Urinary bladder (tissue), 4 donors: ENCODE measurements around the gene TAF12. TPM values are rescaled to one million over a fixed set of nuclear protein-coding genes. Genes with fewer than 3 reads are reported as not detected.
"Not testable (repeated sequence)": the region's sequence is repeated elsewhere in the genome, so short reads cannot be mapped to it uniquely, and the experiment has no call there.

Experiments used
- DNase-seq: peaks from one replicate; pipeline ENCODE4 v3.0.0-alpha.2; 2015; ENCODE audit errors: extremely low spot score
- H3K27ac ChIP-seq: one replicate; pipeline ENCODE4 v1.5.1; 2013; ENCODE audit warnings: low read depth, mild to moderate bottlenecking, moderate library complexity
- H3K36me3 ChIP-seq: one replicate; pipeline ENCODE4 v1.6.1; 2013; ENCODE audit warnings: mild to moderate bottlenecking, moderate library complexity; ENCODE audit not compliant: insufficient read depth
- H3K4me1 ChIP-seq: one replicate; pipeline ENCODE4 v1.6.1; 2013; ENCODE audit warnings: mild to moderate bottlenecking, moderate library complexity; ENCODE audit not compliant: insufficient read depth
- H3K4me3 ChIP-seq: one replicate; pipeline ENCODE4 v1.5.1; 2013; ENCODE audit warnings: low read depth, low read length
- WGBS: extraction: QIAGEN DNeasy Blood & Tissue Kit; methylation state at CpG from one replicate; pipeline ENCODE4 v1.1.7; 2013; 5-methylcytosine and 5-hydroxymethylcytosine counted together
- polyA plus RNA-seq: library from polyadenylated mRNA; stranded (reverse); fragments of 200-250 nt; gene quantifications from one replicate; pipeline ENCODE4 v1.2.3, GENCODE V29; 2013
- total RNA-seq: library from RNA; depleted of rRNA; stranded (reverse); fragments of >200 nt; gene quantifications from one replicate; pipeline ENCODE4 v1.2.3, GENCODE V29; 2014
- donor health status: healthy with polysubstance abuse.
- donor health status: healthy.

Gene TAF12
- total and polyA plus RNA-seq, 2 donors, result 23.8 to 25.6 TPM

DNA sequence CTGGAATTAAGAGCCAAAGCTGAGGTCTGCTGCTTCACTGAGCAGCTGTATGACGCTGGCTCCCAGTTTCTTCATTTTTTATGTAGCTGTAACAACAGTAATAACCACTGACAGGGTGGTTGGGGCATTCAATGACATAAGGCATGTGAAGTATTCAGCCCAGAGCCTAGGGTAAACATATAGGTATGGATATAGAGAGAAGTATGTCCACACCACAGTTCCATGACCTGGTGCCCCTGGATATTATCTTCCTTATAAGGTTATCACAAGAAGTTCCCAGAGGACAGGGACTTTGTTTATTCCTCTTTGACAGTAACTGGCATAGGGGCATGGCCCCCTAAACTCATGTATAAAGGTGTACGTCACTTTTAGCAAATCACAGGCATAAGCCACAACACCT lies 36.1 kb downstream of the TAF12 start:
- WGBS, result 76% methylated on average over 2 of the region's 2 CpGs
- no peak for DNase-seq
- Histone ChIP-seq H3K4me3 (no peak overlapping the region), H3K4me1 (no peaks in the 10 kb centered on the region), H3K27ac (no peak overlapping the region), H3K36me3 (peaks cover 1% of the 10 kb centered on the region)

DNA sequence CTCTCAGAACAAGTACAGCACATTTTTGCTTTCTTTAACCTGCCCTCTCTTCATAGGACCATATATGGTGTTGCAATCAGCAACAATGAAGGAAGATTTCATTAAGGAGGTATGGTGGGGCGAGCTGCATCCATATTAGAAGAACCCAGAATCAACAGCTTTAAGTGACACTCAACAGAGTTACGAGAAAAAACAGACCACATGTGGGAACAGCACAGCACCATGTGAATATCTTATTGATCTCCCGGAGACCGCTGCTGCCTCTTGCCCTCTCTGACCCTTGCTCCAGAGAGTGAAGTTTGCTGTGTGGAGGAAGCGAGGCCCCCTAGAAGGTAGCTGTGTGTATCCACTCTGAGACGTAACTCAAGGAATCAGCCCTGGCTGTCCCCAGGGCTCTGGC lies 37.9 kb downstream of the TAF12 start:
- H3K36me3 ChIP-seq, result peaks cover 1% of the 10 kb centered on the region
- WGBS, result 80% methylated on average over 6 of the region's 6 CpGs
- no peak overlapping the region for H3K4me3 ChIP-seq
- no peak for DNase-seq
- no peak overlapping the region for H3K27ac ChIP-seq
- H3K4me1 ChIP-seq, result no peaks in the 10 kb centered on the region

DNA sequence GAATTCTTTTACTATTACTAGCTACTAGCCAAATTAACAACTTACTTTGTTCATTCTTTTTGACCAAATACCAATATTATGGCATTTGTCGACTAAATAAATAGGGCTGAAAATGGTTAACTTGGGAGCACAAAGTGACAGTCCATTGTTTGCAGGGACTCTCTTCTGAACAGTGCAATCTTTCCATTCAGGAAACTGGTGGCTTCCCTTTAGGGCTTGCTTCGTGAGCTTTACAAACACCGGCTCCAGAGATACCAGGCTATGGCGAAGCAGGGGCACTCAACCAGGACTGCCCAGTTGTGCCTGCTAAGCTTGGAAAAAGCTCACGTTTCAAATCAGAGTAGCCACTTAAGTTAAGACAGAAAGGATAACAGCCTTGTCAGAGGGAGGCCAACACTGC lies 38.5 kb downstream of the TAF12 start:
- H3K4me1 ChIP-seq, result no peaks in the 10 kb centered on the region
- no peaks in the 10 kb centered on the region for H3K36me3 ChIP-seq
- no peak overlapping the region for H3K4me3 ChIP-seq
- DNase-seq, result no peak
- H3K27ac ChIP-seq, result no peak overlapping the region
- WGBS, result 88% methylated on average over 5 of the region's 5 CpGs

DNA sequence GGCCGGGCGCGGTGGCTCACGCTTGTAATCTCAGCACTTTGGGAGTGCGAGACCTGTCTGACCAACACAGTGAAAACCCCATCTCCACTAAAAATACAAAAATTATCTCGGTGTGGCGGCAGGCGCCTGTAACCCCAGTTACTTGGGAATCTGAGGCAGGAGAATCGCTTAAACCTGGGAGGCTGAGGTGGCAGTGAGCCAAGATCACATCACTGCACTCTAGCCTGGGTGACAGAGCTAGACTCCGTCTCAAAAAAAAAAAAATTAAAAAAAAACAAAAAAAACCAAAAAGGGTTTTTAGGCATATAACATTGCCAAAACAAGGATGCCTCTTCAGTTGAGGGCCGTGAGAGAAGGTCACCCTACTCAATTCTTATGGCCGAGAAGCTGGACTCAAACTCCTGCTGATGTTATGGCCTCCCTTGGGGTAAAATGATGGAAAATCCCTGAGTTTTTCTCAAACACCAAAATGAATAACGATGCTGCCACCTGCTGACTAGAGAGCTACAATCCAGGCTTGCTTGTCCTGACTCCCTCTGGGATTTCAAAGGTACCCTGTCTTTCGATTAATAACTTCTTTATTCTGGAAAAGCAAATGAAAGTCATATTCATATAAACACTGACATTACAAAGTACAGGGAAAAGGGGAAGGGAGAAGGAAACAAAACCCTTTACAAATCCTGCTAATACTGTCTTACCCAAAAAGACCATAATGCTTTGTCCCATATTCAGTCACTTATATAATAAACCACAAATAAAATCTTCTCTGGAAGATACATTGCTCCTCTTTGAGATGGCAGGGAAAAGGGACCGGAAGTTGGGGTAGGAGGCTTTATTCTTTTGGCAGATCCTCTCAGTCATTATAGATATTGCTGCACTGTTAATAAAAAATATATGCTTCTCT lies 40.1 kb downstream of the TAF12 start:
- H3K4me1 ChIP-seq, result no peaks in the 10 kb centered on the region
- no peak overlapping the region for H3K4me3 ChIP-seq
- no peaks in the 10 kb centered on the region for H3K36me3 ChIP-seq
- H3K27ac ChIP-seq, result no peak overlapping the region
- 67% methylated on average over 15 of the region's 15 CpGs for WGBS
- DNase-seq, result peak; percentile 48

DNA sequence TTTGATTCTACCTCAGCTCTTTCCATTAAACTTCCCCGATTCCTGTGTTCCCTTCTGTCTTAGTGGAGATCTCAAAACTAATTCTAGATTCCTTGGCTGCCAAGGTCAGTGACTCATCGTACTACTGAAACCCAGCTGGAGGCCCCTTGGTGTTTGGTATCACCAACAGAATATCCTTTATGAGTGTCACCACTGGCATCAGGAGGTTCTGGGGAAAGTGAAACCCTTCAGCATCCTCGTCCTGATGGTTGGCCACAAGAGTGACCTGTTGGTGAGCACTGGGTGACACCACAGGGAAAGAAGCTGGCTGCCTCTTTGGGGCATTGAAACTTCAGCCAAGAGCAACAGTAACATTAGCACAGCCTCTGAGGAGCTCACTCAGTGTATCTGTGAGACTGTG lies 41.2 kb downstream of the TAF12 start:
- H3K4me1 ChIP-seq, result no peaks in the 10 kb centered on the region
- H3K4me3 ChIP-seq, result no peak overlapping the region
- DNase-seq, result no peak
- H3K27ac ChIP-seq, result no peak overlapping the region
- WGBS, result 42% methylated on average over 3 of the region's 3 CpGs
- H3K36me3 ChIP-seq, result no peaks in the 10 kb centered on the region

DNA sequence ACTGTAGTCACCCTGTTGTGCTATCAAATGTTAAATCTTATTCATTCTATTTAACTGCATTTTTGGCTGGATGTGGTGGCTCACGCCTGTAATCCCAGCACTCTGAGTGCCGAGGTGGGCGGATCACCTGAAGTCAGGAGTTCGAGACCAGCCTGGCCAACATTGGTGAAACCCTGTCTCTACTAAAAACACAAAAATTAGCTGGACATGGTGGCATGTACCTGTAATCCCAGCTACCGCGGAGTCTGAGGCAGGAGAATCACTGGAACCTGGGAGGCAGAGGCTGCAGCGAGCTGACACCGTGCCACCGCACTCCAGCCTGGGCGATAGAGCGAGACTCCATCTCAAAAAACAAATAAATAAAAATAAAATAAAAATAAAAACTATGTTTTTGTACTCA lies 46.6 kb downstream of the TAF12 start:
- H3K36me3 ChIP-seq, DNase-seq, H3K4me3 ChIP-seq, H3K4me1 ChIP-seq, H3K27ac ChIP-seq: not testable (repeated sequence)
- WGBS, result 97% methylated on average over 11 of the region's 11 CpGs

DNA sequence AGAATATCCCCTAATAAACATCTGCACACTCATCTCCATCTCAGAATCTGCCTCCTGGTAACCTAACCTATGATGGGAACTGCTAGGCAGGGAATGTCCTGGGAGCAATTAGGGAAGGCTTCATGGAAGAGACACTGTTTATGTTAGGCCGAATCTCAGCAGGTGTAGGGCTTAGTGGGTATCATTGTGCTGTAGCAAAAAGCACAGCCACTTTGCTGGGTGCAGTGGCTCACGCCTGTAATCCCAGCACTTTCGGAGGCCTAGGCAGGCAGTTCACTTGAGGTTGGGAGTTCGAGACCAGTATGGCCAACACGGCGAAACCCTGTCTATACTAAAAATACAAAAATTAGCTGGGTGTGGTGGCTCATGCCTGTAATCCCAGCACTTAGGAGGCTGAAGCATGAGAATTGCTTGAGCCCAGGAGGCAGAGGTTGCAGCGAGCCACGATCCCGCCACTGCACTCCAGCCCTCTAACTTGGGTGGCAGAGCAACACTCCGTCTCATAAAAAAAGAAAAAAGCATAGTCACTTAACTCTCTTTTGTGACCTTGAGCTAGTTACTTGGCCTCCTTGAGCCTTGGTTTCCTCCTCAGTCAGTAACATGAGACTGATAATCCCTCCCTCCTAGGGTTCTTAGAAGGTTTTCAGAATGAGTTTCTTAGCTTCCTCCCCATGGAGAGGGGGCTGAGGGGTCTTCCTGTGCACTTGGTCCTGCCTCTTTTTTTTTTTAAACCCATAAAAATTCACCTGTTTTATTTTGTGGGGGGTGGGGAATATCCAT lies 47.3 kb downstream of the TAF12 start:
- 87% methylated on average over 10 of the region's 10 CpGs for WGBS
- Histone ChIP-seq H3K4me3 (no peak overlapping the region), H3K4me1 (peaks cover 2% of the 10 kb centered on the region), H3K36me3 (no peaks in the 10 kb centered on the region), H3K27ac (no peak overlapping the region)
- DNase-seq, result no peak

DNA sequence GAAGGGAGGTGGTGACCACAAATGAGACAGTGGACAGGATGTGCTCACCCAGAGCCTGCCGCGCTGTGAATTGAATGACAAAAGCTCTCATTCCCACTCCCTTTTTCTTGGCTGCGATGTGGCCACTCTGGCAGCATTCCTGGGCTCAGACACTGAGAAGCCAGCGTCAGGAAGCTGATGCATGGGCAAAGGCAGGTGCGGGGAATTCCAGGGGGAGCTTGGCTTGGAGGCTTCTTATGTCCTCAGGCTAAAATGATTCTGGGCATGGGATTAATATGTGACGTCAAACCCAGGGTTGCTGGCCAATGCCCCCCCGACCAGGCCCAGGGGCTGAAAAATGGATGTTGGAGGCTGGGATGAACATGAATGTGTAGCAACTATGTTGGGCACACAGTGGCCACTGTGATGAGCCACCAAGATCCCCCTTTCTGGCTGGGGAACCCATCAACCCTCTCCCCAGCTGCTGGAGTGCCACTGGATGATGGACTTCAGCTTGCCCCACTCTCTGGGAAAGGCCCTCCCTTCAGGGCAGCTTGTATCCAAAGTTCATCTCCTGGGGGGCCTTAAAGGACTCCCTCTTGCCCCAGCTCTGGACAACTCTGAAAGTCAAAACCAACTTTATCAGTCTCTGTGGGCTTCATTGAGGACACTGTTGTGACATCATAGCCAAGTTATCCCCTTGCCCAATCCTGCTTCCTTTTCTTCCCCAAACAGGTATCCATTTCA lies 48.0 kb downstream of the TAF12 start:
- not testable (repeated sequence) for H3K4me3 ChIP-seq, H3K36me3 ChIP-seq, DNase-seq, H3K27ac ChIP-seq, H3K4me1 ChIP-seq
- WGBS, result 76% methylated on average over 7 of the region's 7 CpGs

DNA sequence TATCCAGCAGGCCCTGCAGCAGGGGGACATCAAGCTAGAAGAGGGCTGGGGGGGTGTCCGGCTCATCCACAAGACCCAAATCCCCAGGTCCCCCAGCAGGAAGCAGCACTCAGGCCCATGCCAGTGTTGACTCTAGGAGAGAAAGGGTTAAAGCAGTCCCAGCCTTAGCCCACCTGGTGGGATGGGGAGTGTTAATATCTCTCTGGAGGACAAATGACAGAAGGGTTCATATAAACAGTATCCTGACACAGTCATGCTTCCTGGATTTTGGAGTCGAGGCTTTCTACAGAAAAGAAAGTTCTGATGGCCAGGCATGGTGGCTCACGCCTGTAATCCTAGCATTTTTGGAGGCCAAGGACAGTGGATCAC lies 48.9 kb downstream of the TAF12 start:
- H3K27ac ChIP-seq, H3K4me1 ChIP-seq, H3K36me3 ChIP-seq, DNase-seq, H3K4me3 ChIP-seq: not testable (repeated sequence)
- WGBS, result 76% methylated on average over 3 of the region's 3 CpGs

DNA sequence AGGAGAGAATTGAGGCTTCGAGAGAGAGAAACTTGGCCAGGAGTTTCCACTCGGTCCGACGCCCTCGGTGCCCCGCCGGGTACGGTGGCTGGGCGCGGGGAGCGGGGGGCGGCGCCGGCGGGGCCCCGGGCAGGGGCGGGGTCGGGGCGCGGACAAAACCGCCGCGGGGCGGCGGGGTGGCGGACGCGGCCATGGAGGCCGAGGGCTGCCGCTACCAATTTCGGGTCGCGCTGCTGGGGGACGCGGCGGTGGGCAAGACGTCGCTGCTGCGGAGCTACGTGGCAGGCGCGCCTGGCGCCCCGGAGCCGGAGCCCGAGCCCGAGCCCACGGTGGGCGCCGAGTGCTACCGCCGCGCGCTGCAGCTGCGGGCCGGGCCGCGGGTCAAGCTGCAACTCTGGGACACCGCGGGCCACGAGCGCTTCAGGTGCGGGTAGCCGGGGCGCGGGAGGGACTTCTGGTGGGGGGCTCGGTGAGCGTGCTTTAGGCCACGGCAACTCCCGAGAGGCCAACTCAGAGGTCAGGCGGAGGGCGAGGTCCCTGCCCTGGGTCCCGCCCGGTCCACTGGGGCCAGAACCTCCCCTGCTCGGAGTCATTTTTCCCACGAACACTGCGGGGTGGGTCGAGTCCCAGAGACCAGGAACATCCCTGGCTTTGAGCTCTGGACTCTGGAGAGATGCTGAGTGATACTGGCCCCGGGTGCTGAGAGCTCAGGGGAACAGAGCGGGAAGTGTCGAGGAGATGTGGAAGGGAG lies 50.4 kb downstream of the TAF12 start:
- H3K36me3 ChIP-seq, result no peaks in the 10 kb centered on the region
- peak overlapping the region; percentile 57 for H3K4me3 ChIP-seq
- WGBS, result 2% methylated on average over 81 of the region's 81 CpGs
- H3K4me1 ChIP-seq, result peaks cover 2% of the 10 kb centered on the region
- no peak overlapping the region for H3K27ac ChIP-seq
- no peak for DNase-seq

DNA sequence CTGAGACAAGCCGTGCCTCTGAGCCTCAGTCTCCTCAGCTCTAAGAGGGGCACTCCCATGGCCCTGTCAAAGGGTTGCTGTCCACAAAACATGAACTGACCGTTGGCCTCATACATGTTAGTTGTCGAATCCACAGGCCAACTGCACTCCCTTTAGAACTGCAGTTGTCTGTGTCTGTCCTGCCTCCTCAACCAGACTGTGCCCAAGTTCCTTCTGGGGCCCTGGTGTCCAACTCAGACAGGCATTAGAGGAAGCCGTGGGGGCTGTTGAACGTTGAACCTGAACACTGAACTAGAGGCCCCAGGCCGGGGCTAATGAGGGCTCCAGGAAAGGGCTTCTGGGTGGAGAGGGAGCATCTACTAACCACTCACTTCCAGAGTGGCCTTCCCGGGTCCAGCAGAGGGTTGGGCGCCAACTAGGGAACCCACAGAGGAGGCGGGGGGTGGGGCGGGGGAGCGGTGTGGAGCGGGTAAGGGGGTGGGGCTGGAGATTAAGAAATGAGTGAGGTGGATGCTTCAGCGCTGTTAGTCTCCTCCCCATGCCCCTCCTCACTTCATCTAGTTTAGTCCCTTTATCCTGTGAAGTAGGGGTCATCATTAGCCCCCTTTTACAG lies 51.1 kb downstream of the TAF12 start, which contains the start of gene RAB42:
Gene RAB42, plus strand, starts transcription at position 558 of the 613 bp plus-strand sequence. CDS start 247 bp downstream, outside the sequence.
- Histone ChIP-seq H3K27ac (no peak within 1 kb of the TSS), H3K4me3 (peak within 1 kb of the TSS; percentile 57), H3K36me3 (no peaks in the 10 kb centered on the region), H3K4me1 (peaks cover 2% of the 10 kb centered on the region)
- WGBS, result 26% methylated on average over 13 of the region's 13 CpGs
- no peak for DNase-seq

DNA sequence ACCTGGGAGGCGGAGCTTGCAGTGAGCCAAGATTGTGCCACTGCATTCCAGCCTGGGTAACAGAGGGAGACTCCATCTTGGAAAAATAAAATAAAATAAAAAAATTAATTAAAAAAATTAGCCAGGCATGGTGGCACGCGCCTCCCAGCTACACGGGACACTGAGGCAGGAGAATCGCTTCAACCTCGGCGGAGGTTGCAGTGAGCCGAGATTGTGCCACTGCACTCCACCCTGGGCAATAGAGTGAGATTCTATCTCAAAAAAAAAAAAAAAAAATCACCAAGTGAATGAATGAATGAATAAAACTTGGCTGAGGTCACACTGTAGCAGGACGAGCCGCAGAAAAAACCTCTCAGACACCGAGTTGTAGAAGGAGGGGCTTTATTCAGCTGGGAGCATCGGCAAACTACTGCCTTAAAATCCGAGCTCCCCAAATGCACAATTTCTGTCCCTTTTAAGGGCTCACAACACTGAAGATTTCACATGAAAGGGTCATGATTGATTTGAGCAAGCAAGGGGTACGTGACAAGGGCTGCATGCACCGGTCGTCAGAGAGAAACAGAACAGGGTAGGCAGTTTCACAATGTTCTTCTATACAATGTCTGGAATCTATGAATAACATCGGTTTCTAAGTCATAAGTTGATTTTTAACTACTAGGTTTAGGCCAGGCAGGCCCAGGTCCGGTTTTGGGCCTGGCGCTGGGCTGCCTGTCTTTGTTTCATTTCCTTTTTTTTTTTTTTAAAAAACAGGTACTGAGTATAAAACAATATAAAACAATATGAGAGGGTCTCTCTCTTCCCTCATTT lies 56.1 kb downstream of the TAF12 start:
- not testable (repeated sequence) for H3K4me3 ChIP-seq, H3K36me3 ChIP-seq, H3K4me1 ChIP-seq, DNase-seq, H3K27ac ChIP-seq
- WGBS, result 92% methylated on average over 19 of the region's 19 CpGs
